Lower leg skin (tissue), 3 donors: ENCODE results near the gene GPR25.

Source experiments
- POLR2A ChIP-seq, 2 donors: fragments of 450-650 bp; IDR thresholded peaks; one replicate each; pipeline ENCODE4 v1.6.1; 2016 to 2017; ENCODE audit warnings: antibody characterized with exemption in 2 of 2, mild to moderate bottlenecking in 1 of 2, moderate library complexity in 1 of 2
- TF ChIP-seq, protein P1 (sequence below), 3 donors: fragments of 450-650 bp; IDR thresholded peaks; one replicate each; pipeline ENCODE4 v1.5.1; 2016; ENCODE audit warnings: antibody characterized with exemption in 3 of 3, mild to moderate bottlenecking in 3 of 3, moderate library complexity in 2 of 3

DNA sequence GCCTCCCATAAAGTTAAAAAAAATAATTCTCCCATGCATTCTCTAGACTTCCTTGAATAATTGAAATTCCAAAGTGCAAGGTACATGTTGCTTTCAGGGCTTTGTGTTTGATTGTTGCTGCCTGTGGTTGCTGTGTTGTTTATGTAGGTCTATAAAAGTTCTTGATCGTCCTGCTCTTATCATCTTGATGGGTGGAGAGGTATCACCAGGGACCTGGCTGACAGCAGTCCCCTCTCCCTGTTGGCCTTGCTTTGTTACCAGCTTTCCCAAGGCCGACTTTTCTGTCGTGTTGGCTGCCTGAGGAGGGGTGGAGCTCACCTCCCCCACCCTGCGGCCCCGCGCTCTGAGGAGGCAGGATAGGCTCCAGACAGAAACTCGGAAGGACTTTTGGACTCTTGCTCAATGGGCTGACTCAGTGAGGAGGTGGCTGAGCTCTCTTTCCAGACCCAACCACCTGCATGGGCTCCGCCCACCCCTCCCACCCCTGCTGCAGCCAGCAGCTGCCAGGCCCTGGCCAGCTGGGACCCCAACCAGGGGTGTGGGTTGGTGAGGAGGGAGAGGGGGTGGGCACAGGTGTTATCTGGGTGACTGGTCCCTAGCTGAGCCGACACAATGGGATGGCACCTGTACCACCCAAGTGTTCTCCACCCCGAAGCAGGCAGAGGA, 23.9 kb downstream of the GPR25 start:
- no peak for TF ChIP-seq POLR2A (IDR thresholded peaks at IDR 0.05)
- TF ChIP-seq, protein P1, sequence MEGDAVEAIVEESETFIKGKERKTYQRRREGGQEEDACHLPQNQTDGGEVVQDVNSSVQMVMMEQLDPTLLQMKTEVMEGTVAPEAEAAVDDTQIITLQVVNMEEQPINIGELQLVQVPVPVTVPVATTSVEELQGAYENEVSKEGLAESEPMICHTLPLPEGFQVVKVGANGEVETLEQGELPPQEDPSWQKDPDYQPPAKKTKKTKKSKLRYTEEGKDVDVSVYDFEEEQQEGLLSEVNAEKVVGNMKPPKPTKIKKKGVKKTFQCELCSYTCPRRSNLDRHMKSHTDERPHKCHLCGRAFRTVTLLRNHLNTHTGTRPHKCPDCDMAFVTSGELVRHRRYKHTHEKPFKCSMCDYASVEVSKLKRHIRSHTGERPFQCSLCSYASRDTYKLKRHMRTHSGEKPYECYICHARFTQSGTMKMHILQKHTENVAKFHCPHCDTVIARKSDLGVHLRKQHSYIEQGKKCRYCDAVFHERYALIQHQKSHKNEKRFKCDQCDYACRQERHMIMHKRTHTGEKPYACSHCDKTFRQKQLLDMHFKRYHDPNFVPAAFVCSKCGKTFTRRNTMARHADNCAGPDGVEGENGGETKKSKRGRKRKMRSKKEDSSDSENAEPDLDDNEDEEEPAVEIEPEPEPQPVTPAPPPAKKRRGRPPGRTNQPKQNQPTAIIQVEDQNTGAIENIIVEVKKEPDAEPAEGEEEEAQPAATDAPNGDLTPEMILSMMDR (IDR thresholded peaks at IDR 0.05), result no peak
